GM23338 (cell line): Measurements from ENCODE around the gene AFF1. TPM values are rescaled to one million over a fixed set of nuclear protein-coding genes. Genes with fewer than 3 reads are reported as not detected.
A peak's percentile ranks its signal among the peaks of the same experiment; 100 is the strongest.

ENCODE experiments used
- ATAC-seq: fragments of 200-7000 bp; cut with Tn5 transposase; 3 replicates; pipeline ENCODE4 v1.9.1; 2020
- DNase-seq: peaks from one replicate; pipeline ENCODE4 v3.0.0-alpha.2; 2015; ENCODE audit warnings: low spot score
- H2AFZ ChIP-seq: fragments of 200-600 bp; sonication (generic); 2 replicates; pipeline ENCODE4 v1.8.0; 2016; ENCODE audit warnings: antibody characterized with exemption, mild to moderate bottlenecking, moderate library complexity
- H3F3A ChIP-seq: fragments of 200-600 bp; sonication (generic); replicated peaks from 2 replicates; pipeline ENCODE4 v1.8.0; 2017; ENCODE audit warnings: antibody characterized with exemption, mixed run types, low read depth
- H3K27ac ChIP-seq: fragments of 200-600 bp; sonication (generic); 2 replicates; pipeline ENCODE4 v1.6.1; 2016; ENCODE audit warnings: low read depth
- H3K27me3 ChIP-seq: fragments of 200-600 bp; sonication (generic); 2 replicates; pipeline ENCODE4 v1.8.0; 2016; ENCODE audit warnings: mild to moderate bottlenecking, mixed run types, moderate library complexity; ENCODE audit not compliant: insufficient read depth
- H3K36me3 ChIP-seq: fragments of 200-600 bp; sonication (generic); 2 replicates; pipeline ENCODE4 v1.8.0; 2016; ENCODE audit warnings: mild to moderate bottlenecking; ENCODE audit not compliant: insufficient read depth
- H3K4me1 ChIP-seq: fragments of 200-600 bp; sonication (generic); 2 replicates; pipeline ENCODE4 v1.8.0; 2016; ENCODE audit warnings: mild to moderate bottlenecking, moderate library complexity; ENCODE audit not compliant: insufficient read depth
- H3K4me2 ChIP-seq: fragments of 200-600 bp; sonication (generic); 2 replicates; pipeline ENCODE4 v1.7.1; 2017; ENCODE audit warnings: mixed run types
- H3K4me3 ChIP-seq: fragments of 200-600 bp; sonication (generic); 2 replicates; pipeline ENCODE4 v1.6.1; 2016; ENCODE audit warnings: mixed run types
- H3K79me2 ChIP-seq: fragments of 200-600 bp; sonication (generic); replicated peaks from 2 replicates; pipeline ENCODE4 v1.8.0; 2017; ENCODE audit warnings: mild to moderate bottlenecking; ENCODE audit not compliant: insufficient read depth
- H3K9me2 ChIP-seq: fragments of 200-600 bp; sonication (generic); 2 replicates; pipeline ENCODE4 v1.8.0; 2017; ENCODE audit not compliant: insufficient read depth
- H4K20me1 ChIP-seq: fragments of 200-600 bp; sonication (generic); replicated peaks from 2 replicates; pipeline ENCODE4 v1.8.0; 2017; ENCODE audit warnings: mild to moderate bottlenecking; ENCODE audit not compliant: insufficient read depth
- H3K27ac Mint-ChIP-seq: 2 replicates; pipeline ENCODE4 v1.8.0; 2020; ENCODE audit warnings: inconsistent platforms, mild to moderate bottlenecking, moderate library complexity, mixed read lengths
- H3K27me3 Mint-ChIP-seq: 3 replicates; pipeline ENCODE4 v1.8.0; 2022; ENCODE audit warnings: low read depth, mild to moderate bottlenecking, moderate library complexity, mixed read lengths, inconsistent platforms; ENCODE audit not compliant: insufficient read depth, poor library complexity
- H3K36me3 Mint-ChIP-seq: 3 replicates; pipeline ENCODE4 v1.8.0; 2021; ENCODE audit warnings: low read depth, mild to moderate bottlenecking, inconsistent platforms, moderate library complexity, mixed read lengths
- H3K4me1 Mint-ChIP-seq: 3 replicates; pipeline ENCODE4 v1.8.0; 2020; ENCODE audit warnings: mild to moderate bottlenecking, inconsistent platforms, mixed read lengths
- H3K4me3 Mint-ChIP-seq: 3 replicates; pipeline ENCODE4 v1.8.0; 2021; ENCODE audit warnings: moderate library complexity, mild to moderate bottlenecking, inconsistent platforms, mixed read lengths
- H3K9me3 Mint-ChIP-seq: 3 replicates; pipeline ENCODE4 v1.8.0; 2020; ENCODE audit warnings: moderate library complexity, mild to moderate bottlenecking, inconsistent platforms, mixed read lengths
- CTCF ChIP-seq, 2 experiments: fragments of 200-600 bp in 1 of 2; sonication (generic) in 1 of 2; conservative IDR thresholded peaks; 2 replicates each; pipeline versions ENCODE4 v1.5.1 to v1.6.1; 2016 to 2017; ENCODE audit warnings: antibody characterized with exemption in 2 of 2, low read depth in 2 of 2, mild to moderate bottlenecking in 2 of 2, moderate library complexity in 1 of 2
- EZH2phosphoT487 ChIP-seq: fragments of 200-600 bp; sonication (generic); IDR thresholded peaks from one replicate; pipeline ENCODE4 v1.8.1; 2018; ENCODE audit warnings: antibody characterized with exemption; ENCODE audit not compliant: unreplicated experiment
- JUNB ChIP-seq: IDR thresholded peaks from one replicate; pipeline ENCODE4 v1.6.1; 2016; ENCODE audit warnings: antibody characterized with exemption; ENCODE audit not compliant: unreplicated experiment
- NANOG ChIP-seq: IDR thresholded peaks from 2 replicates; pipeline ENCODE4 v1.6.1; 2016; ENCODE audit warnings: antibody characterized with exemption, borderline replicate concordance
- STAT1 ChIP-seq: IDR thresholded peaks from one replicate; pipeline ENCODE4 v1.6.1; 2016; ENCODE audit warnings: antibody characterized with exemption; ENCODE audit not compliant: unreplicated experiment
- ZNF114 ChIP-seq: fragments of 250-450 bp; sonication (Bioruptor Pico); IDR thresholded peaks from 2 replicates; pipeline ENCODE4 v1.5.0; 2020; ENCODE audit warnings: mild to moderate bottlenecking, moderate library complexity
- ZNF331 ChIP-seq: fragments of 250-450 bp; sonication (Bioruptor Pico); IDR thresholded peaks from 2 replicates; pipeline ENCODE4 v1.5.0; 2020; ENCODE audit warnings: low read depth, mild to moderate bottlenecking, moderate library complexity
- polyA plus RNA-seq: library from polyadenylated mRNA; unstranded; fragments of >200 nt; fragmentation: Nextera tagmentation; extraction: Ambion mirVana; gene quantifications from 2 replicates; pipeline ENCODE4 v1.2.1, GENCODE V29; 2016
- total RNA-seq: library from RNA; depleted of rRNA; stranded (reverse); fragments of >200 nt; shearing (Covaris generic); gene quantifications from 2 replicates; pipeline ENCODE4 v1.2.3, GENCODE V29; 2014
- TF ChIP-seq, protein P1 (sequence below): IDR thresholded peaks from one replicate; pipeline ENCODE4 v1.6.1; 2018; ENCODE audit warnings: antibody characterized with exemption; ENCODE audit not compliant: unreplicated experiment
- TF ChIP-seq, protein P2 (sequence below): fragments of 250-450 bp; sonication (Bioruptor Pico); IDR thresholded peaks from 2 replicates; pipeline ENCODE4 v1.5.0; 2020; ENCODE audit warnings: mild to moderate bottlenecking, moderate library complexity

Gene AFF1
- total and polyA plus RNA-seq, 2 experiments from 2014 or later: 42.6 to 67.2 TPM

DNA sequence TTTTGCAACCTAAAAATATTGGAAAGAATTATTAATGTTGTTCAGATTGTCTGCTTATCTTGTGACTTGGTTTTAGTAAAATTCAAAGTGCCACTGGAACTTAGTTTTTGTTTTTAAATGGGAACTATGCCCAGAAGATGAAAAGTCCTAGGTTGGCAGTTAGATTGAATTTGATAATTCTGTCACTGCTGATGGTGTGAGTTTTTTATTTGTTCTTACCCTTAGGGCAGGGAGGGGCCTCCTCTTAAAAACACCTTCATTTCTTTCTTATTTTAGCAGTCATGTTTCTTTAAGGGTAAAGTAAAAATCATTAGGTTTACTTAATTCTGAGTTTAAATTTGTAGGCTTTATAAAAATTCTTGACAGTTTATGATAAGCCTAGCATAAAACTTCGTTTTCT, 80.6 kb downstream of the AFF1 start:
- TF ChIP-seq, protein P1, sequence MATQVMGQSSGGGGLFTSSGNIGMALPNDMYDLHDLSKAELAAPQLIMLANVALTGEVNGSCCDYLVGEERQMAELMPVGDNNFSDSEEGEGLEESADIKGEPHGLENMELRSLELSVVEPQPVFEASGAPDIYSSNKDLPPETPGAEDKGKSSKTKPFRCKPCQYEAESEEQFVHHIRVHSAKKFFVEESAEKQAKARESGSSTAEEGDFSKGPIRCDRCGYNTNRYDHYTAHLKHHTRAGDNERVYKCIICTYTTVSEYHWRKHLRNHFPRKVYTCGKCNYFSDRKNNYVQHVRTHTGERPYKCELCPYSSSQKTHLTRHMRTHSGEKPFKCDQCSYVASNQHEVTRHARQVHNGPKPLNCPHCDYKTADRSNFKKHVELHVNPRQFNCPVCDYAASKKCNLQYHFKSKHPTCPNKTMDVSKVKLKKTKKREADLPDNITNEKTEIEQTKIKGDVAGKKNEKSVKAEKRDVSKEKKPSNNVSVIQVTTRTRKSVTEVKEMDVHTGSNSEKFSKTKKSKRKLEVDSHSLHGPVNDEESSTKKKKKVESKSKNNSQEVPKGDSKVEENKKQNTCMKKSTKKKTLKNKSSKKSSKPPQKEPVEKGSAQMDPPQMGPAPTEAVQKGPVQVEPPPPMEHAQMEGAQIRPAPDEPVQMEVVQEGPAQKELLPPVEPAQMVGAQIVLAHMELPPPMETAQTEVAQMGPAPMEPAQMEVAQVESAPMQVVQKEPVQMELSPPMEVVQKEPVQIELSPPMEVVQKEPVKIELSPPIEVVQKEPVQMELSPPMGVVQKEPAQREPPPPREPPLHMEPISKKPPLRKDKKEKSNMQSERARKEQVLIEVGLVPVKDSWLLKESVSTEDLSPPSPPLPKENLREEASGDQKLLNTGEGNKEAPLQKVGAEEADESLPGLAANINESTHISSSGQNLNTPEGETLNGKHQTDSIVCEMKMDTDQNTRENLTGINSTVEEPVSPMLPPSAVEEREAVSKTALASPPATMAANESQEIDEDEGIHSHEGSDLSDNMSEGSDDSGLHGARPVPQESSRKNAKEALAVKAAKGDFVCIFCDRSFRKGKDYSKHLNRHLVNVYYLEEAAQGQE: no peak
- H3K9me2 ChIP-seq: no peaks in the 10 kb centered on the region
- no peak overlapping the region for H2AFZ ChIP-seq
- H3K27me3 ChIP-seq: no peaks in the 10 kb centered on the region
- Mint-ChIP-seq H3K4me1 (peaks cover 74% of the 10 kb centered on the region), H3K27ac (no peak overlapping the region; the same call in 1 of the 2 replicates), H3K4me3 (no peak overlapping the region), H3K27me3 (peaks cover 12% of the 10 kb centered on the region), H3K9me3 (no peaks in the 10 kb centered on the region), H3K36me3 (no peaks in the 10 kb centered on the region)
- no peak overlapping the region for H3K4me2 ChIP-seq
- H3K36me3 ChIP-seq: no peaks in the 10 kb centered on the region
- H3K27ac ChIP-seq: 0 out of 2 replicates have a peak overlapping the region, but pooled peaks have one; percentile 21
- peaks cover 71% of the 10 kb centered on the region for H3K4me1 ChIP-seq
- DNase-seq (no peak), ATAC-seq (no peak)
- peaks cover 100% of the 10 kb centered on the region for H3K79me2 ChIP-seq
- H3F3A ChIP-seq: no peaks in the 10 kb centered on the region
- no peak overlapping the region for H3K4me3 ChIP-seq
- 0 out of 2 replicates have a peak, but pooled peaks cover 3% of the 10 kb centered on the region for H4K20me1 ChIP-seq

DNA sequence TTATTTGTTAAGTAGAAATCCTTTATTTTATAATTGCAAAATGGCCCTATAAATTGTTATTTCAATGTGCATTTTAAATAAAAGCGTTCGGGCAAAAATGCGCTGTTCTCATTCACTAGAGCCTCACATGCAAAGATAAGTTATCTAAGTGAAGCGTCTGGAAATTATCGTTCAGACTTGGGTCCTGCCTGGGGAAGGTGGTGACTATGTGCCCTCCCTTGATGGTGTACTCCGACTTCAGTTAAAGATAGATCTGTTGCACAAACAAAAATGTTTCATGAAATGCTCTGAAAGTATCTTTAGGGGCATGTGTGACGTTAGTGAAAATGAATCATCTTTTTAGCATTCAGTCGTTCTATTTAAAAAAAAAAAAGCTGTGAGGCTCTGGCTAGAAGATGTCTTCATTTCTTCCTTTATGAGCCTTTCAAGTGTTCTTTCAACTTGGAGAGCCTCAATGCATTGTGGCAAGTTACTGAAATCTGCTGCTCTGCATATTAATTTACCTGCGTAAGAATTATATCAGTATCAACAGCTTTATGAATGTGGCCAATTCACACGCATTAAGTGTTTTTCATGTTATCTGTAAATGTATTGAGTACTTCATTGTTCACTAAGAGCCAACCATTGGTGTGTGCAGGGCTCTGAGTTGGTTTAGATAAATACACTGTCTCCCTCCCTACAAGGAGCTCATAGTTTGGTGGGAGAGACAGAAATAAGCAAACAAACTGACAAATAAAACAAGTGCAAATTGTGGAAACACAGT, 83.0 kb downstream of the AFF1 start:
- peaks cover 60% of the 10 kb centered on the region for H3K4me1 Mint-ChIP-seq
- no peak overlapping the region for H3K27ac ChIP-seq
- H3K9me3 Mint-ChIP-seq: no peaks in the 10 kb centered on the region
- H4K20me1 ChIP-seq: peaks cover 9% of the 10 kb centered on the region; the same call in 1 of the 2 replicates
- no peak for DNase-seq
- no peak overlapping the region for H3K4me3 Mint-ChIP-seq
- H3F3A ChIP-seq: no peaks in the 10 kb centered on the region
- ATAC-seq: no peak
- H2AFZ ChIP-seq: no peak overlapping the region
- H3K27me3 ChIP-seq: no peaks in the 10 kb centered on the region
- no peak overlapping the region for H3K4me2 ChIP-seq
- peak overlapping the region; percentile 9; the same call in 1 of the 2 replicates for H3K27ac Mint-ChIP-seq
- peaks cover 98% of the 10 kb centered on the region for H3K79me2 ChIP-seq
- peaks cover 9% of the 10 kb centered on the region for H3K27me3 Mint-ChIP-seq
- no peaks in the 10 kb centered on the region for H3K9me2 ChIP-seq
- H3K4me1 ChIP-seq: peaks cover 50% of the 10 kb centered on the region
- no peak overlapping the region for H3K4me3 ChIP-seq
- no peaks in the 10 kb centered on the region for H3K36me3 ChIP-seq
- H3K36me3 Mint-ChIP-seq: no peaks in the 10 kb centered on the region
- no peak for TF ChIP-seq NANOG
- no peak for TF ChIP-seq STAT1
- TF ChIP-seq ZNF331 (CRISPR knock-in tag): no peak
- no peak for TF ChIP-seq EZH2phosphoT487
- TF ChIP-seq ZNF114 (CRISPR knock-in tag): no peak
- no peak for TF ChIP-seq CTCF (conservative IDR thresholded peaks at IDR 0.05; ENCODE audit: low read depth in 2 of 2)
- TF ChIP-seq, protein P2, sequence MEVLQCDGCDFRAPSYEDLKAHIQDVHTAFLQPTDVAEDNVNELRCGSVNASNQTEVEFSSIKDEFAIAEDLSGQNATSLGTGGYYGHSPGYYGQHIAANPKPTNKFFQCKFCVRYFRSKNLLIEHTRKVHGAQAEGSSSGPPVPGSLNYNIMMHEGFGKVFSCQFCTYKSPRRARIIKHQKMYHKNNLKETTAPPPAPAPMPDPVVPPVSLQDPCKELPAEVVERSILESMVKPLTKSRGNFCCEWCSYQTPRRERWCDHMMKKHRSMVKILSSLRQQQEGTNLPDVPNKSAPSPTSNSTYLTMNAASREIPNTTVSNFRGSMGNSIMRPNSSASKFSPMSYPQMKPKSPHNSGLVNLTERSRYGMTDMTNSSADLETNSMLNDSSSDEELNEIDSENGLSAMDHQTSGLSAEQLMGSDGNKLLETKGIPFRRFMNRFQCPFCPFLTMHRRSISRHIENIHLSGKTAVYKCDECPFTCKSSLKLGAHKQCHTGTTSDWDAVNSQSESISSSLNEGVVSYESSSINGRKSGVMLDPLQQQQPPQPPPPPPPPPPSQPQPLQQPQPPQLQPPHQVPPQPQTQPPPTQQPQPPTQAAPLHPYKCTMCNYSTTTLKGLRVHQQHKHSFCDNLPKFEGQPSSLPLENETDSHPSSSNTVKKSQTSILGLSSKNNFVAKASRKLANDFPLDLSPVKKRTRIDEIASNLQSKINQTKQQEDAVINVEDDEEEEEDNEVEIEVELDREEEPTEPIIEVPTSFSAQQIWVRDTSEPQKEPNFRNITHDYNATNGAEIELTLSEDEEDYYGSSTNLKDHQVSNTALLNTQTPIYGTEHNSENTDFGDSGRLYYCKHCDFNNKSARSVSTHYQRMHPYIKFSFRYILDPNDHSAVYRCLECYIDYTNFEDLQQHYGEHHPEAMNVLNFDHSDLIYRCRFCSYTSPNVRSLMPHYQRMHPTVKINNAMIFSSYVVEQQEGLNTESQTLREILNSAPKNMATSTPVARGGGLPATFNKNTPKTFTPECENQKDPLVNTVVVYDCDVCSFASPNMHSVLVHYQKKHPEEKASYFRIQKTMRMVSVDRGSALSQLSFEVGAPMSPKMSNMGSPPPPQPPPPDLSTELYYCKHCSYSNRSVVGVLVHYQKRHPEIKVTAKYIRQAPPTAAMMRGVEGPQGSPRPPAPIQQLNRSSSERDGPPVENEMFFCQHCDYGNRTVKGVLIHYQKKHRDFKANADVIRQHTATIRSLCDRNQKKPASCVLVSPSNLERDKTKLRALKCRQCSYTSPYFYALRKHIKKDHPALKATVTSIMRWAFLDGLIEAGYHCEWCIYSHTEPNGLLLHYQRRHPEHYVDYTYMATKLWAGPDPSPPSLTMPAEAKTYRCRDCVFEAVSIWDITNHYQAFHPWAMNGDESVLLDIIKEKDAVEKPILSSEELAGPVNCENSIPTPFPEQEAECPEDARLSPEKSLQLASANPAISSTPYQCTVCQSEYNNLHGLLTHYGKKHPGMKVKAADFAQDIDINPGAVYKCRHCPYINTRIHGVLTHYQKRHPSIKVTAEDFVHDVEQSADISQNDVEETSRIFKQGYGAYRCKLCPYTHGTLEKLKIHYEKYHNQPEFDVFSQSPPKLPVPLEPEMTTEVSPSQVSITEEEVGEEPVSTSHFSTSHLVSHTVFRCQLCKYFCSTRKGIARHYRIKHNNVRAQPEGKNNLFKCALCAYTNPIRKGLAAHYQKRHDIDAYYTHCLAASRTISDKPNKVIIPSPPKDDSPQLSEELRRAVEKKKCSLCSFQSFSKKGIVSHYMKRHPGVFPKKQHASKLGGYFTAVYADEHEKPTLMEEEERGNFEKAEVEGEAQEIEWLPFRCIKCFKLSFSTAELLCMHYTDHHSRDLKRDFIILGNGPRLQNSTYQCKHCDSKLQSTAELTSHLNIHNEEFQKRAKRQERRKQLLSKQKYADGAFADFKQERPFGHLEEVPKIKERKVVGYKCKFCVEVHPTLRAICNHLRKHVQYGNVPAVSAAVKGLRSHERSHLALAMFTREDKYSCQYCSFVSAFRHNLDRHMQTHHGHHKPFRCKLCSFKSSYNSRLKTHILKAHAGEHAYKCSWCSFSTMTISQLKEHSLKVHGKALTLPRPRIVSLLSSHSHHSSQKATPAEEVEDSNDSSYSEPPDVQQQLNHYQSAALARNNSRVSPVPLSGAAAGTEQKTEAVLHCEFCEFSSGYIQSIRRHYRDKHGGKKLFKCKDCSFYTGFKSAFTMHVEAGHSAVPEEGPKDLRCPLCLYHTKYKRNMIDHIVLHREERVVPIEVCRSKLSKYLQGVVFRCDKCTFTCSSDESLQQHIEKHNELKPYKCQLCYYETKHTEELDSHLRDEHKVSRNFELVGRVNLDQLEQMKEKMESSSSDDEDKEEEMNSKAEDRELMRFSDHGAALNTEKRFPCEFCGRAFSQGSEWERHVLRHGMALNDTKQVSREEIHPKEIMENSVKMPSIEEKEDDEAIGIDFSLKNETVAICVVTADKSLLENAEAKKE (CRISPR knock-in tag): no peak
- no peak for TF ChIP-seq JUNB
